HepG2 (cell line): Measurements from ENCODE around the gene TOX2.

Experiments used
- BCLAF1 ChIP-seq: fragments of 450-650 bp; IDR thresholded peaks from 2 replicates; pipeline ENCODE4 v1.6.1; 2017; ENCODE audit warnings: mild to moderate bottlenecking
- MLXIP ChIP-seq: sonication (generic); formaldehyde crosslinking; IDR thresholded peaks from 2 replicates; pipeline ENCODE4 v1.9.0; 2021; ENCODE audit warnings: missing genetic modification reagents, borderline replicate concordance
- NR2F1 ChIP-seq, 2 experiments: fragments of 450-650 bp in 1 of 2; formaldehyde crosslinking in 1 of 2; IDR thresholded peaks; 2 replicates each; pipeline versions ENCODE4 v1.5.0 to v1.6.1; 2016 to 2020; ENCODE audit warnings: mild to moderate bottlenecking in 1 of 2, missing compliant biosample characterization in 1 of 2, missing genetic modification reagents in 1 of 2, moderate library complexity in 1 of 2
- RELA ChIP-seq: sonication (generic); formaldehyde crosslinking; IDR thresholded peaks from 2 replicates; pipeline ENCODE4 v1.4.0; 2020; ENCODE audit warnings: missing genetic modification reagents
- TEAD2 ChIP-seq: sonication (generic); formaldehyde crosslinking; IDR thresholded peaks from 2 replicates; pipeline ENCODE4 v1.9.0; 2021; ENCODE audit warnings: missing genetic modification reagents
- ZNF253 ChIP-seq: sonication (generic); formaldehyde crosslinking; IDR thresholded peaks from 2 replicates; pipeline ENCODE4 v1.8.0; 2022; ENCODE audit warnings: mild to moderate bottlenecking, missing genetic modification reagents, borderline replicate concordance
- ZNF510 ChIP-seq: sonication (generic); formaldehyde crosslinking; IDR thresholded peaks from 2 replicates; pipeline ENCODE4 v1.4.0; 2020; ENCODE audit warnings: low read depth, mild to moderate bottlenecking, missing genetic modification reagents

GRCh38 chr20:44104798-44105517 lies 190.3 kb downstream of the TOX2 start:
- TF ChIP-seq TEAD2 (CRISPR knock-in tag) (no peak), ZNF510 (CRISPR knock-in tag) (no peak), NR2F1 (CRISPR knock-in tag; IDR thresholded peaks at IDR 0.05) (no peak), ZNF253 (CRISPR knock-in tag) (no peak), MLXIP (CRISPR knock-in tag) (no peak), RELA (CRISPR knock-in tag) (no peak), BCLAF1 (no peak)
